Body of pancreas (tissue), 4 donors: ENCODE data around the gene MKRN1. TPM values are rescaled to one million over a fixed set of nuclear protein-coding genes. Genes with fewer than 3 reads are reported as not detected.

Experiments used
- ATAC-seq: fragments of 150-250 bp; one replicate; pipeline ENCODE4 v1.9.1; 2016
- DNase-seq, 4 donors: peaks; one replicate each; pipeline ENCODE4 v3.0.0-alpha.2; 2019
- H3K27ac ChIP-seq, 4 donors: fragments of 200-600 bp; sonication (generic); 1 replicate in 3 of 4; 2 replicates in 1 of 4; pipeline versions ENCODE4 v1.5.1 to v1.6.1; 2016 to 2019; ENCODE audit warnings: mild to moderate bottlenecking in 1 of 4, mixed read lengths in 1 of 4, moderate library complexity in 1 of 4
- H3K27me3 ChIP-seq, 2 donors: fragments of 200-600 bp; sonication (generic); one replicate each; pipeline ENCODE4 v1.6.0; 2016; ENCODE audit warnings: mild to moderate bottlenecking in 1 of 2
- H3K36me3 ChIP-seq, 2 donors: fragments of 200-600 bp; sonication (generic); replicated peaks in 1 of 2; 2 replicates each; pipeline ENCODE4 v1.5.1; 2016; ENCODE audit warnings: low read depth in 2 of 2; ENCODE audit not compliant: insufficient read depth in 1 of 2
- H3K4me1 ChIP-seq: fragments of 200-600 bp; sonication (generic); one replicate; pipeline ENCODE4 v1.6.0; 2016
- H3K4me3 ChIP-seq, 2 donors: fragments of 200-600 bp; sonication (generic); 1 replicate in 1 of 2; 2 replicates in 1 of 2; pipeline ENCODE4 v1.5.1; 2016 to 2019
- H3K9me3 ChIP-seq, 3 donors: fragments of 200-600 bp; sonication (generic); 1 replicate in 2 of 3; 2 replicates in 1 of 3; pipeline ENCODE4 v1.5.1; 2016
- CTCF ChIP-seq, 7 experiments: fragments of 450-650 bp in 4 of 7; fragments of 200-600 bp in 3 of 7; sonication (generic) in 3 of 7; IDR thresholded peaks; one replicate each; pipeline ENCODE4 v1.5.1; 2016 to 2019; ENCODE audit warnings: antibody characterized with exemption in 7 of 7
- POLR2A ChIP-seq, 3 donors: fragments of 450-650 bp; IDR thresholded peaks; one replicate each; pipeline ENCODE4 v1.6.1; 2016; ENCODE audit warnings: antibody characterized with exemption in 3 of 3, mild to moderate bottlenecking in 2 of 3
- WGBS, 2 donors: methylation state at CpG; one replicate each; pipeline ENCODE4 v1.1.5; 2017; 5-methylcytosine and 5-hydroxymethylcytosine counted together
- intact Hi-C: fragments of 100-400 bp; cut with DNase I; formaldehyde crosslinking; loops from one replicate; pipeline ENCODE4 v1.15.1; 2023
- total RNA-seq, 2 donors: library from RNA; depleted of rRNA; stranded (reverse); fragments of >200 nt; gene quantifications; one replicate each; pipeline ENCODE4 v1.1.0, GENCODE V29; 2016

Gene MKRN1
- total RNA-seq, 2 donors from 2014 or later = 29.7 to 46.2 TPM

GRCh38 chr7:140476698-140477261 lies 2.5 kb downstream of the MKRN1 start:
- no peaks in the 10 kb centered on the region for H3K9me3 ChIP-seq
- H3K27me3 ChIP-seq = no peaks in the 10 kb centered on the region
- ATAC-seq (no peak), DNase-seq (no peak)
- intact Hi-C loops = no loop called here
- H3K27ac ChIP-seq = peak overlapping the region in 1 of 4 donors; percentile 95
- peaks cover 31% of the 10 kb centered on the region for H3K4me1 ChIP-seq
- H3K4me3 ChIP-seq = no peak overlapping the region
- TF ChIP-seq POLR2A (IDR thresholded peaks at IDR 0.05) = no peak
- TF ChIP-seq CTCF (IDR thresholded peaks at IDR 0.05) = no peak
- no peaks in the 10 kb centered on the region for H3K36me3 ChIP-seq
- 48 to 62% methylated on average over 10 to 11 of the region's 11 CpGs for WGBS, 2 donors

DNA sequence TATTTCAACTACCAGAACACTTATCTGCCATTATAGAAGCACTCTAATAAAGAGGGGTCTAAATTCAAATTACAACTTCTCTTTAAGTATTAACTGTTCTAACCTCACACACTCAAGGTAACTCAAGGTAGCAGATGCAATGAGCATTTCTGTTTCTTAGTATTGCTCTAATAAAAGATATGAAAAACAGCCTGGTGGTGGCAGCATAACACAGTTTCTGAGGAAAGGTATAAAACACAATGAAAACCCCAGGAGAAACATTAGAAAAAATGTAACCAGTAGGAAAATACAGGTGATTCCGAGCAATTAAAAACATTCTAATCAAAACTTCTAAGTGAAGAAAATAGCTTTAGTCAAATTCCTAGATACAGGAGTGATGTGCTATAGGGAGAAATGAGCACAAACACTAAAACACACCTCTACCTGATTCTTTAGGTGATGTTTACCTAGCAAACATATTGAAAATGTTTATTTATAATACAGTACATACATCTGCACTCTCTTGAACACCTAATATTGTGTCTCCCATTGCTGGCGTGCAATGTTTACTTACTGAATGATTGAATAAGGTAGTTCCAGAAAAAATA lies 3.5 kb downstream of the MKRN1 start:
- no peak overlapping the region for H3K4me3 ChIP-seq
- no peak overlapping the region for H3K27ac ChIP-seq
- H3K4me1 ChIP-seq = peaks cover 31% of the 10 kb centered on the region
- no peaks in the 10 kb centered on the region for H3K27me3 ChIP-seq
- ATAC-seq (no peak), DNase-seq (peak; percentile 43 to 64 (median 58))
- WGBS, 2 donors = 10 to 19% methylated on average over 2 of the region's 2 CpGs
- TF ChIP-seq POLR2A (IDR thresholded peaks at IDR 0.05) = no peak
- TF ChIP-seq CTCF (IDR thresholded peaks at IDR 0.05) = peak; percentile 9 to 69 (median 57)
- H3K36me3 ChIP-seq = no peaks in the 10 kb centered on the region
- no peaks in the 10 kb centered on the region for H3K9me3 ChIP-seq
- intact Hi-C loops = no loop called here

GRCh38 chr7:140463111-140463510 lies 16.2 kb downstream of the MKRN1 start:
- no peak overlapping the region for H3K27ac ChIP-seq
- DNase-seq = no peak
- H3K9me3 ChIP-seq = no peaks in the 10 kb centered on the region
- TF ChIP-seq POLR2A (IDR thresholded peaks at IDR 0.05) (no peak), CTCF (IDR thresholded peaks at IDR 0.05) (no peak)
- peaks cover 0 to 12% of the 10 kb centered on the region in 2 donors for H3K36me3 ChIP-seq
- H3K4me3 ChIP-seq = no peak overlapping the region
- 92 to 100% methylated on average over 2 of the region's 2 CpGs for WGBS, 2 donors
- no peaks in the 10 kb centered on the region for H3K4me1 ChIP-seq
- ATAC-seq = no peak
- H3K27me3 ChIP-seq = no peaks in the 10 kb centered on the region
- intact Hi-C loops = no loop called here

GRCh38 chr7:140458916-140459315 lies 20.4 kb downstream of the MKRN1 start:
- Histone ChIP-seq H3K36me3 (peaks cover 0 to 9% of the 10 kb centered on the region in 2 donors), H3K27ac (no peak overlapping the region), H3K4me3 (no peak overlapping the region), H3K9me3 (no peaks in the 10 kb centered on the region), H3K4me1 (peaks cover 30% of the 10 kb centered on the region), H3K27me3 (no peaks in the 10 kb centered on the region)
- whole genome bisulfite sequencing, 2 donors = 86 to 87% methylated on average over 8 of the region's 8 CpGs
- DNase-seq (no peak), ATAC-seq (no peak)
- intact Hi-C loops = no loop called here
- no peak for TF ChIP-seq CTCF (IDR thresholded peaks at IDR 0.05)
- no peak for TF ChIP-seq POLR2A (IDR thresholded peaks at IDR 0.05)

DNA sequence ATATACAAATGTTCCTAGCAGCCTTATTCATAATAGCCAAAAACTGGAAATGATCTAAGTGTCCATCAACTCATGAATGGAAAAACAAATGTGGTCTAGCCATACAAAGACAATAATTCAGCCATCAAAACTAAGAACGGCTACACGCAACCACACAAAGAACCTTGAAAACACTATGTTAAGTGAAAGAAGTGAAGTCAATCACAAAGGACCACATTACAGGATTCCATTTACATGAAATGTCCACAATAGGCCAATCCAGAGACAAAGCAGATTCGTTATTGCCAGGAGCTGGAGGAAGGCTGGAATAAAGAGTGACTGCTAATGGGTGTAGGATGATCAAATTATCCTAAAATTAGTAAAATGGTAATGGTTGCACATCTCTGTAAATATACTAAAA lies 21.1 kb downstream of the MKRN1 start:
- H3K27me3 ChIP-seq = no peaks in the 10 kb centered on the region
- peaks cover 0 to 9% of the 10 kb centered on the region in 2 donors for H3K36me3 ChIP-seq
- ATAC-seq = no peak
- intact Hi-C loops = no loop called here
- no peaks in the 10 kb centered on the region for H3K9me3 ChIP-seq
- 84 to 85% methylated on average over 3 of the region's 3 CpGs for WGBS, 2 donors
- no peak for DNase-seq
- no peak overlapping the region for H3K4me3 ChIP-seq
- no peak overlapping the region for H3K27ac ChIP-seq
- peaks cover 35% of the 10 kb centered on the region for H3K4me1 ChIP-seq
- TF ChIP-seq POLR2A (IDR thresholded peaks at IDR 0.05) = no peak
- TF ChIP-seq CTCF (IDR thresholded peaks at IDR 0.05) = no peak
